NCI-H187 (cell line): ENCODE results near the gene COX8A.
"Not testable (repeated sequence)": the region's sequence is repeated elsewhere in the genome, so short reads cannot be mapped to it uniquely, and the experiment has no call there.

Experiments used
- DNase-seq, 2 experiments: peaks; one replicate each; lab custom pipeline; 2025; lab: John Stamatoyannopoulos, UW

Gene COX8A, protein sequence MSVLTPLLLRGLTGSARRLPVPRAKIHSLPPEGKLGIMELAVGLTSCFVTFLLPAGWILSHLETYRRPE

DNA sequence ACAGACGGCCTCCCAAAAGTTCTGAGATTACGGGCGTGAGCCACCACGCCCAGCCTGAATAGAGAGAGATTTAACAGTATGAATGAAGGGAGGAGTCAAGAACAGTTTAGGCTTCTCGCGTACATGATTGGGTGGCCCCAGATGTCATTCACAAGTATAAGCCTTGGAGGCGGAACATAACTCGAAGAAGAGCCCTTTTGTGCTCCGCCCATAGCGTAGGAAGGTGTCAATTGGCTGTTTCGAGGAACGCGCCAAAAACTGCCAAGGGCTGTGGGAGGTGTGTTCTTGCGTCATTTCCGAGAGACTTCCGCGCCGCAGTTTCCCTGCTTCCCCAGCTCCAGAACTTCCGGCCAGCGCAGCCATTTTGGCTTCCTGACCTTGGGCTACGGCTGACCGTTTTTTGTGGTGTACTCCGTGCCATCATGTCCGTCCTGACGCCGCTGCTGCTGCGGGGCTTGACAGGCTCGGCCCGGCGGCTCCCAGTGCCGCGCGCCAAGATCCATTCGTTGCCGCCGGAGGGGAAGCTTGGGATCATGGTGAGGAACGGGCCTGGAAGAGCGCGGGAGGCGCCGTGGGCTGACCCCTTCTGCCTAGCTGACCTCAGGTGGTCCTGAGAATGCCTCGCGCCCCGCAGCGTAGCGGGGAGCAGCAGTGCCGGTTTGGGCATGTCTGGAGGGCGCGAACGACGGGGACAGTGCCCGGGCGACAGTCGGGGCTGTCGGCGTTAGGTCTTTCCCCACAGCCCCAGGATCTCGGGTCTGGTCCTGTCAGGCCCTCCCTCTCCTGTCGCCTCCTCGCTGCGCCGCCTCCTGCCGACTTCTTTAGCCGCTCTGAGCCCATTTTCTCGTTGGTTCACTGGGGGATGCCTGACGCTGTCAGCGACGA is at the start of gene COX8A:
COX8A (plus strand) TSS at position 362 of the 885 bp plus-strand sequence; CDS start at position 423, 61 bp downstream.
- DNase-seq, result peak; percentile 97 to 98

DNA sequence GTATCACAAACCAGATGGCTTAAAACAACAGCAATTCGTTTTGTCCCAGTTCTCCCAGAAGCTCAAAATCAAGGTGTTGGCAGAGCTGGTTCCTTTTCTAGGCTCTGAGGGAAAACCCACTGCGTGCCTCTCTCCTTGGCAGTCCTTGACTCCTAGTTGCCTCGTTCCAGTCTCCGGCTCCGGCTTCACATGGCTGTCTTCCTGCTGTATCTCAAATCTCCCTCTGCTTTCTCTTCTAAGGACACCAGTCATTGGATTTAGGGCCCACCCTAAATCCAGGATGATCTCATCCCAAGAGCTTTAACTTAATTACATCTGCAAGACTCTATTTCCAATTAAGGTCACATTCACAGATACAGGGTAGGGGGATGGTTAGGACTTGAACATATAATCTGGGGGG is 44.8 kb upstream of the COX8A start:
- no peak for DNase-seq

DNA sequence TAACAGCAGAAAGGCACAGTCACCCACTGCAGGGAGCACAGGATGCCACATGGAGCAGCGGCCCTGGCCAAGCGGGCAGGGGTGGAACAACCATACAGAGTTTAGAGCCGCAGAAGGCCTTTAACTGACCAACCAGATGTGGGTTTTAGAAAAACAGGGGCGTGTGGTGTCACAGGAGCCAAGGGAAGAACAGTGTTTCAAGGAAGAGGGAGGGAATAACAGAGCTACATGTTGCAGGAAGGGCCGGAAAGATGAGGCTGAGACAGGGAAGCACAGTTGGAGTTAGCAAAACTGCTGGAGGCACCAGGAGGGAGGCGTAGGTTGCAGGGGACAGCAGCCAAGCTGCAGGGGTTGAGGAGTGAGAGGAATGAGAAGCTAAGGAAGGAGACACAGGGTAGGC is 43.4 kb upstream of the COX8A start:
- DNase-seq, result no peak

DNA sequence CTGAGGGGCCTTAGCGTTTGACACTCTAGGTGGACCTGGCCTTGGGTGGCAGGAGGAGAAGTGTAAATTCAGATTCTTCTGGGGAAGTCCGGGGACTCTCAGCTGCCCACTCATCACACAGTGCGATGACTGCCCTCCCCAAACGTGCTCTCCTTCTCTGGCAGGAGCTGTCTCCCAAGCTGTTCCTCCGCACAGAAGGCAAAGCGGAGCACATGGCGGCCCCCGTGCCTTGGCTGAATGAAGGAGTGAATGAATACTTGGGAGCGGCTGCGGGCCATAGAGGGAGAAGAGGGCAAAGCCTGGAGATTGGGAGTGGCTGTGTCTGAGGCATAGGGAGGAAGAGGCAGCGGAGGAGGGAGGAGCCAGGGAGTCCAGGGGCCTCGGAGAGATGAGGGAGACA is 42.5 kb upstream of the COX8A start:
- no peak for DNase-seq

DNA sequence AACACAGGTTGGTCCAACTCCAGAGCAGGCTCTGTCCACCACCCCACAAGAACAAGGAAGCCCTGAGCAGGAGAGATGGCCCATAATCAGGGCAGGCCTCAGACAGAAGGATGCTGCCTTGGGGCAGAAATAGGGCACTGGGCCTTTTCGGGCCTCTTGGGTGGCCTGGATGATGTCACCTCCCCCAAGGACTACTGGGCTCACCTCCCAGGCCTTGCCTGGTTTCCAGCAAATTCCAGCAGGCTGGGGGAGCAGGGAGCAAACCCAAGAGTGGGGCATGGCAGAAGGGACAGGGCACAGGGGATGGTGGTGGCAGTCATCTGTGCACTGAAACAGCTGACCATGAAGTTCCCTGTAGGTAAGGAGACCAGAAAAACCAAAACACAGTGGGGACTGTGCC is 41.0 kb upstream of the COX8A start:
- no peak for DNase-seq

DNA sequence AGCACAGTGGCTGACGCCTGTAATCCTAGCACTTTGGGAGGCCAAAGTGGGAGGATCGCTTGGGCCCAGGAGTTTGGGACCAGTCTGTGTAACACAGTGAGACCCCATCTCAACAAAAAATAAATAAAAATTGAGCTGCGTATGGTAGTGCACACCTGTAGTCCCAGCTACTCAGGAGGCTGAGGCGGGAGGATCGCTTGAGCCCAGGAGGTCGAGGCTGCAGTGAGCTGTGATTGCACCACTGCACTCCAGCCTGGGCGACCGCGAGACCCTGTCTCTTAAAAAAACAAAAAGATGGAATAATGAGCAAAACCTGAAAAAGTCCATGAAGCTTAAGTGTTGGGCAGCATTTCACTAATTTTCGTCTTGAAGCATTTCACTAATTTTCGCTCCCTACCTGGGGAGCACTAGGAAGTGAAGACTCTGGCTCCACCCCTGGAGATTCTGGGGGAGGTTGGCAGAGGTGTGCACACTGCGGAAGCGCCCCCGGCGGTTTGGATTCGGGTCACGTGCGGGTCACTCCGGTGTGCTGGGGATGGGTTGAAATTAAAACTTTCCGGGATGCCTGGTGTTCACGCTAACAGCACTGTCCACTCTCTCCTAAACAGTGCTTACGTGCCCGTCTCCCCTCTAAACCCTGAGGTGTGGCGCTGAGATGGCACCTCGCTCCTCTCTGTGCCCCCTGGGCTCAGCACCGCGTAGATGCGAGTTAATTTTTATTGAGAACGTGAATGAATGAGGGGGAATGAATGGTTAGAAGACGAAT is 36.5 kb upstream of the COX8A start:
- DNase-seq, result no peak

DNA sequence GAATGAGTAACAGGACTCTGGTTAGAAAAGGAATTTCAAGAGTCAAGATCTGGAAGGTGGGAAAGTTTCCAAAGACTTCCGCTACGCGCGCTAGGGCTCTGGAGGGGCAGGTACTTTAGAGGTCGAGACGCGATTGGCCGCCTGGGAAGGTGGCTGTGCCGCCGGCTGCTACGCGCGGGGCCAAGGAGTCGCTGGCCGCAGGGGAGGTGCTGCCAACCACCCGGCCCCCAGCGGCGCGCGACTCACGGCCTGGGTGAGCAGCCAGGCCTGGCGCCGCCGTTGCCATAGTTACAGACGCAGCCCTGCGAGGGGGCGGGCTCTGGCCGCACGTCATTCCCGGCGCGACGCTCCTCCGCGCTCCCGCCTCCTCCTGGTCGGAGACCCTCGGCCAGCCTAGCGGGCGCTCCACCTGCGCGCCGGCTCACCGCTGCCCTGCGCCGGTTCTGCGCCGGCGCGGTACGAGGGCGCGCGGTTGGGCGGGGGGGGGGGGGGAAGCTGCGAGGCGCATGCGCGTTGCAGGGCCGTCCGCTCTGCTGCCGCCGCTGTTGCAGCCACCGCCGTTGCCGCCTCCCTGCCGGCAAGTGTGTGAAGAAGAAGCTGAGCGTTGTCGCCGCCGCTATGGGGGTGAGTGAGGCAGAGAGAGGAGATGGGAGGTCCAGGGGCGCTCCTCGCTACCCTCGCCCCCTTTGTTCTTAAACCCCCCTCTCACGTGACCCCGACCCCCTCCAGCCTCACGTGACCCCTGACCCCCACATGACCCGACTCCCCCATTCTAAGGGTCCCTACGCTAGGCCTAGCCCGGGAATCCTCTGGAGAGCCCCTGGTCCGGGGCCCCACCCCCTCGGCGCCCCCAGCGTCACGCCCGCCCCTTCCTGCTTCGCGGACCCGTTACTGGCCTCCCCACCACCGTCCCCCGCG is 35.7 kb upstream of the COX8A start, which contains the start of gene NAA40:
NAA40 (plus strand) TSS at position 524 of the 918 bp plus-strand sequence; CDS start at position 619, 95 bp downstream.
- peak; percentile 89 to 97 for DNase-seq

DNA sequence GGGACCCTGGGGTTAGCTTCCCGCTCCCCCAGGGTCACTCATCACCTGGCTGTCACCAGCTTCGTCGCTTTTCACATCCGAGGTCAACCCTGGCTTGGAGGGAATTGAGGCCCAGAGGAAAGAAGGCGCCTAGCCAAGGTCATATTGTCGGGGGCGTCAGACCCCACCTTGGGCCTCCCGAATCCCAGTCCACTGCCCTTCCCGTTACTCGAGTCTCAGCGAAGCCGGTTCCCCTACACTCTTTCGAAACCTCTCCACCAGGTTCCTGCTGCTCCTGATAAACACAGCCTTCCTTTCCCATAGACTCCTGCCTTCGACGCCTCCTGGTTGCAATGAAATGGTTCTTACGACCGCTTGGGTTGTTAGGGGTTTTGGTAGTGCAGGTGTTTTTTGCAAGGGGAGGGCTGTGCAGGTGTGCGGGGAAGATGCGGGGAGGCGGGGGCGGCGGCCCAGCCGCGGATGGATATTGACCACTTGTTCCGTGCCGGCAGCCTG is 35.0 kb upstream of the COX8A start:
- DNase-seq, result no peak

DNA sequence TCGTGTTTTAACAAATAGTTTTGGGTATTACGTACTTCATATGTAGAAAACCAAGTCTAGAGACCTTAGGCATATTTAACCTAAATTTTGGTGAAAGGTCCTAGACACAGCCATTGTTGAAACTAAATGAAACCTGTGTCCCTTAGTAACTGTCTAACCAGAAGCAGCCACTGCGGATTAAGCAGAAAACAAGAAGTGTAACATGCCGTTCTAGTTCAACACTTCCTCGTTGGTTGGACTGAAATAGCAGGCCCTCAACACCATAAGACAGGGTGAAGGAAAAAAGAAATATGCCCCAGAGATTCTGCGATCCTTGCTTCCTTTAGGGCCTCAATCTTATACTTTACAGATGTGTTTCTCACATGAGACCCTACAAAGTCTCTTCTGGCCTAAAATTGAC is 33.6 kb upstream of the COX8A start:
- DNase-seq, result no peak

DNA sequence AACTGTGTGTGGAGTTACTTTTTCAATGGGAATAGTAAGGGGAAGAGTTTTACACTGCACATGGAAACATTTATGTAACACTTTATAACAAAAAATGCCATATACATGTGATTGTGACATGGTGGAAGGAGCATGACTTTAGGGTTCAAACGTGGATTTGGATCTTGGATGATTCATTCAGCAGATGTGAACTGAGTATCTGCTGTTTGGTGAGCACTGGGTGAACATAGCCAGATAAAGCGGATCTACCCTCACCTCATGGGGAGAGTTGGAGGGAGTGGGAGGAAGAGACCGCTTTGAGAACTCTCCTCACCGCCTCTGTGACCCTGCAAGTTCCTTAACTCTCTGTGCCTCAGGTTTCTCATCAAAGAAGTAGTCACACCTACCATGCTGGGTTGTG is 32.5 kb upstream of the COX8A start:
- DNase-seq, result no peak

DNA sequence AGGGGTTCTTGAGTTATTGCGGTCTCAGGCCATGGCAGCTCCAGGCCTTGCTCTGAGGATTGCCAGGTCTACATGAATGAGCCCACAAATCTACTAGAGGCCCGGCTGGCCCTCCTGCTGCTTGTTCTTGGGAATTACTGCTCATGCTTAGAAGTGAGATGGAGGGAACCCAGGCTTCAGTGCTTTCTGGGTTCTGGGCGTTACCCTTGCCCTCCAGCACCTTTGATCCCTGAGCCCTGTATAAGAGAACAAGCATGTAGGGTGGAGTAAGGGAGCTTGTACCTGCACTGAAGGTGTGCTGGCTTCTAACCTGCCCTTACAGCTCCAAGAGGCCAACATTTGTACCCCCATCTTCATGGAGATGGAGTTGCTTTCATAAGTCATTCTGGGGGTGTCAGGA is 31.6 kb upstream of the COX8A start:
- DNase-seq, result no peak

DNA sequence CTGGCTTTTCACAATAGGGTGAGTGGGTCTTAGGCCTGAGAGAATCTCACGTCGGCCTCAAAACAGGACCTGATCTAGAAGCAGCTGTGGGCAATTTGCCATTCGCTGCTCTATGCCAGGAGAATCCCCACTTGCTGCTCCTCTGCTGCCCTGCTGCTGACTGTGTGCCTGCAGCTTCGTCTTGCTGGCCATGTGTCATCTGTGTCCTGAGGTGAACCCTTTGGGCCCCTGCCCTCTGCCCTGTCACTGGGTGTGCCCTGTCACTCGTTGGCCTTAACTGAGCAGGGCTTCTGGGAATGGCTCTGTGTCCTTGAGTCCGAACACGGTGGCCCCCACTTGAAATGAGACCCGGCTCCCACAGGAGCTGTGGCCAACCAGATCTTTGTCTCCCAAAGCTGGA is 29.4 kb upstream of the COX8A start:
- no peak for DNase-seq

DNA sequence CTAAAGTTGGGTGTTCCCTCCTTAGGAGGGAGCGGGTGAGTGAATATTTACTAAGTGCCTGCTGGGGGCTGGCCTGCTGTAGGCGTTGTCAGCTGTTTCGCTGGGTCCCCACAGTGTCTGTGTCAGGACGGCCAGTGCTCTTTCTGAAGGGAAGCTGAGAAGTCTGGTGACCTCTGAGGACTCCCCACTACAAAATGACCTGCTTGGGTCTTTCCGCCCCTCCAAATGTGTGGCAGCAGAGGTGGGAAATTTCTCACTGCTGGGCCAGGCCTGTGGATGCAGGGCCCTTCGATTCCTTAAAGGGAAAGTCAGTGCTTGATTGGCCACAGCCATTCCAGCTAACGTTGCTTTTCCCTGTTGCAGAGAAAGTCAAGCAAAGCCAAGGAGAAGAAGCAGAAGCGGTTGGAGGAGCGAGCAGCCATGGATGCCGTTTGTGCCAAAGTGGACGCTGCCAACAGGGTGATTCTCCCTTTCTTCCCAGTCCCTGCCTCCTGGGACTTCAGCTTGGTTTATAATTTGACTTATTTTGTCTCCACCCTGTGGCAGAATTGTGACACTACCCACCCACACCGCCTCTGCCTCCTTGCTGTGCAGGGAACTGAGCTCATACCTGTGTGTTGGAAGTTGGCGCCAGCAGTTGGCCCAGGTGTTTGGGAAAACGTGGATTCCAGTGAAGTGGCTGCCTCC is 28.8 kb upstream of the COX8A start:
- DNase-seq, result no peak

DNA sequence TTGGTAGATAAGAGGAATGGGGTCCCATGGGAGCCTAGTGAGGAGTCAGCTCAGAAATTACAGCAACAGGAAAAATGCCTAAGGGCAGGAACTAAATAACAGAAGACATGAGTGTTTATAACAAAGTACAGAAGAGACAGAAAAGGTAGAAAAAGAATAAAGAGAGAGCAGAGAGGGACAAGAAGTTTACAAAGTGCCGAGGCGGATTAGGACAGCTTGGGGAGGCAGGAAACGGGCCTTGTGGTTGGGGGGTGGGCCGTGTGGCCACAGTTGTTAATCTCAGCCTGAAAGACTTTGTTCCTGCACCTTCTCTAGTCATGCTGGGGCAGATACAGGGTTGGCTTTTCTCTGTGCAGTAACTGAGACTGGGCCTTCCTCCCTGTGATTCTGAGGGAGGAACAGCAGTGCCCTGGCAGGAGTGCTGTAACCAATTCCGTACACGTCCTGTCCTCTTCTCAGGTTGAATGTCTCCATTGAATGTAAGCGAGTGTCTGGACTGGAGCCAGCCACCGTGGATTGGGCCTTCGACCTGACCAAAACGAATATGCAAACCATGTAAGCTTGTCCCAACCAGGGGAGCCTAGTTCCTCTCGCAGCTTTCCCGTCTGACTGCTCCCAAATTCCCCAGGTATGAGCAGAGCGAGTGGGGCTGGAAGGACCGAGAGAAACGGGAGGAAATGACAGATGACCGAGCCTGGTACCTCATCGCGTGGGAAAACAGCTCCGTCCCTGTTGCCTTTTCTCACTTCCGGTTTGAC is 22.5 kb upstream of the COX8A start:
- no peak for DNase-seq

DNA sequence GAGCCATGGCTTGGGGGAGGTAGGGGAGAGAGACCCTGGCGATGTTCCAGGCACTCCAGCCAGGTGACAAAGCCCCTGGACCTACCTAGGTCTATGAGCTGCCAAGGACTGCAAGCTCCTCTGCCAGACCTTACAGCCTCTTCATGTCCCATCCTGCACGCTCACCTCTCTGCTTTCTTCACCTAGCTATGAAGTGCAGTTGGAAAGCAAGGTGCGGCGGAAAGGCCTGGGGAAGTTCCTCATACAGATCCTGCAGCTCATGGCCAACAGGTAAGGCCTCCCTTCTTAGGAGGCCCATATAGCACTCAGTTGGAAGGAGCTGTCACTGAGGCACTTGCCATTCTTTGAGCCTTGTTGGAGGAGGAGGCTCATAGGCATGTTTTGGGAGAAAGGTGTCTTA is 21.9 kb upstream of the COX8A start:
- no peak for DNase-seq

DNA sequence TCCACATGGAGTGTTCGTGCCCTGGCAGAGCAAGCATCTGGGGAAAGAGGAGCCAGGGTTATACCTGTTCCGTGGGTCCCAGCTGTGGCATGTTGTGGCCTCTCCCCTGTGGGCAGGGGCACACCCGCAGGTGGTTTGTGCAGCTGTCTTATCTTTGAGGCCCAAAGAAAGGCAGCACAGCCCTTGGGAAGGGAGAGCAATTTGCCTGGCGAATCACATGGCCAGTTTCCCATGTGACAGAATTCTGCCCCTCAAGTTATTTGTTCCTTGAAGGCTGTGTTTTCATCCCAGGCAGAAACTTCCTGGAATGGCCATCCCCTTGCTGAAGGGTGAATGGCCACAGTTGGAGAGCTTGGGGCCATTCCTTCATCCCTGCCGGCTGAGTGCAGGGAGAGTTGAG is 16.4 kb upstream of the COX8A start:
- no peak for DNase-seq

DNA sequence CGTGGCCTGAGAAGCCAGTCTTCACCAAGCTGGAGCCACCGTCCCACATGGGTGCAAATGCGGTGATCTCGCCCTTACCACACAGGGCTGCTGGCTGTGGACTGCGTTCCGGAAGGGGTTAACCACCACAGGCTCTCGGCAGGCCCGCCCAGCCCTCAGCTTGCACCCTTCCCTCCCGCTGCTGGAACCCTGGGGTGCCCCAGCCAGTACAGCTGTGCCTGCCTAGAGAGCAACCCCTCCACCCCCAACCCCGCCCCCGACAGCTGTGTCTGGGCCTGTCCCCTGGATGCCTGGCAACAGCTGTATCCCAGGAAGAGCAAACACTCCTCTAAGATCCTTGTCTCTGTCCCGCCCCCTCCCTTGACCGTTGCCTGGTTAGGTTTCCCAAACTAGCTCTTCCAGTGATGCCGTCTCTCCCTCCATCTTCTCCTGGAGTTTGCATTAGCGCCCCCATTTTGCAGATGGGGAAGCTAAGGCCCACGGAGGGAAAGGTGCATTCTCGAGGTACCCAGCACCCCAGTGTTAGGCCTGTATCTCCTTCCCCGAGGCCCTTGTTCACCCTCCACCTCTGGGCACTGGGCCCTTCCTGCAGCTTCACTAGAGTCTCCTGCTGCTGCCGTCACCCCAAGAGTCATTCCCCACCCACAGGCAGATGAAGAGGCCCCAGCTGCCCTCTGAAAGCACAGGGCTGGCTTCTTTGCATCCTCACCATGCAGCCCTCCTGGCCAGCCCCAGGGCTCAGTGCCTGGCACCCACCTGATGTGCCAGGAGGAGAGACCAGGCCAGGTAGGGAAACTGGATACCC is 12.6 kb upstream of the COX8A start:
- DNase-seq, result peak; percentile 51 to 73

DNA sequence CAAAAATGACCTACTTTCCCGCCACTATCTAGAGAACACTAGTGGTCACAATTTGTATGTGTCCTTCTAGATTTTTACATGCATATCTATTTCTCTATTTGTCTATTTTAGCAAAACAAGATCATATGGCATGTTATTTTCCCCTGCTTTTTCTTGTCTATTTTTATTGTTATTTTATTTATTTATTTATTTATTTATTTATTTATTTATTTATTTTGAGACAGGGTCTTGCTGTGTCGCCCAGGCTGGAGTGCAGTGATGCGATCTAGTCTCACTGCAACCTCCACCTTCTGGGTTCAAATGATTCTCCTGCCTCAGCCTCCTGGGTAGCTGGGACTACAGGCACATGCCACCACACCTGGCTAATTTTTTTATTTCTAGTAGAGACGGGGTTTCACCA is 10.5 kb upstream of the COX8A start:
- not testable (repeated sequence) for DNase-seq

DNA sequence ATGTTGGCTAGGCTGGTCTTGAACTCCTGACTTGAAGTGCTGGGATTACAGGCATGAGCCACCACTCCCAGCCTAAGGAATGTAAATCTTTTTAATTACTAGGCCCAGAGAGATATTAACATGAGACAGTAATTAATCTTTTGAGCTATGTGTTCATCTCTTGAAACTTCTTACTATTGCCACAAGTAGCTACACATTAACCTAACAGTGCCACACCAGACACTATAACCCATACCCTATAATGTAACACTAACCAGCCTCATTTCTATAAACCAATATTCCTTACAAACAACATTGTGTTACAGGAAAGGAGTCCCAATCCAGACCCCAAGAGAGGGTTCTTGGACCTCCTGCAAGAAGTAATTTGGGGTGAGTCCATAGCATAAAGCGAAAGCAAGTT is 8.0 kb upstream of the COX8A start:
- DNase-seq, result no peak

DNA sequence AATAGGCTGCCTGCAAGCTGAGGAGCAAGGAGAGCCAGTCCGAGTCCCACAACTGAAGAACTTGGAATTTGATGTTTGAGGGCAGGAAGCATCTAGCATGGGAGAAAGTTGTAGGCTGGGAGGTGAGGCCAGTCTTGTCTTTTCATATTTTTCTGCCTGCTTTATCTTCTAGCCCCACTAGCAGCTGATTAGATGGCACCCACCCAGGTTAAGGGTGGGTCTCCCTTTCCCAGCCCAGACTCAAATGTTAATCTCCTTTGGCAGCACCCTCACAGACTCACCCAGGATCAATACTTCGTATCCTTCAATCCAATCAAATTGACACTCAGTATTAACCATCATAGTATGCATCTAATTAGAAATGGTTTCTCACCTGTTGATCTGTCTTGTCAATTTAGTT is 5.0 kb upstream of the COX8A start:
- DNase-seq, result no peak
